Naive B cell (primary cell): ENCODE measurements around the gene USP35. TPM values are rescaled to one million over a fixed set of nuclear protein-coding genes. Genes with fewer than 3 reads are reported as not detected.
A peak's percentile ranks its signal among the peaks of the same experiment; 100 is the strongest.

Experiments
- ATAC-seq, 2 donors: fragments of 150-1000 bp; cut with Tn5 transposase; 2 replicates each; pipeline ENCODE4 v1.10.0; 2021; ENCODE audit warnings: low read depth in 2 of 2, mild to moderate bottlenecking in 2 of 2, moderate library complexity in 2 of 2
- DNase-seq: peaks from one replicate; pipeline ENCODE4 v3.0.0; 2022
- H3K27ac Mint-ChIP-seq, 6 donors: one replicate each; pipeline ENCODE4 v1.8.0; 2020 to 2022; ENCODE audit warnings: mild to moderate bottlenecking in 6 of 6, mixed read lengths in 6 of 6, moderate library complexity in 5 of 6, inconsistent platforms in 2 of 6
- H3K27me3 Mint-ChIP-seq, 3 donors: one replicate each; pipeline ENCODE4 v1.8.0; 2021 to 2022; ENCODE audit warnings: mixed read lengths in 3 of 3, mild to moderate bottlenecking in 1 of 3
- H3K36me3 Mint-ChIP-seq, 2 donors: one replicate each; pipeline ENCODE4 v1.8.0; 2020 to 2022; ENCODE audit warnings: mixed read lengths in 2 of 2, inconsistent platforms in 1 of 2, mild to moderate bottlenecking in 1 of 2
- H3K4me1 Mint-ChIP-seq, 3 donors: one replicate each; pipeline ENCODE4 v1.8.0; 2020 to 2022; ENCODE audit warnings: mixed read lengths in 3 of 3, inconsistent platforms in 1 of 3, mild to moderate bottlenecking in 1 of 3, moderate library complexity in 1 of 3
- H3K4me3 Mint-ChIP-seq, 8 donors: one replicate each; pipeline ENCODE4 v1.8.0; 2020 to 2022; ENCODE audit warnings: mild to moderate bottlenecking in 8 of 8, mixed read lengths in 8 of 8, moderate library complexity in 8 of 8, inconsistent platforms in 2 of 8
- H3K9me3 Mint-ChIP-seq, 7 donors: one replicate each; pipeline ENCODE4 v1.8.0; 2020 to 2022; ENCODE audit warnings: mixed read lengths in 7 of 7, mild to moderate bottlenecking in 5 of 7, inconsistent platforms in 2 of 7, moderate library complexity in 1 of 7
- polyA plus RNA-seq, 6 donors: library from polyadenylated mRNA; unstranded; fragments of 300-500 nt; fragmentation: Illumina TruSeq; gene quantifications; one replicate each; pipeline ENCODE4 v1.2.3, GENCODE V29; 2021; ENCODE audit warnings: low read depth in 6 of 6

The USP35 gene
- polyA plus RNA-seq, 6 donors from 2014 or later = 0.11 to 0.76 (median 0.52) TPM; not detected in 1

DNA sequence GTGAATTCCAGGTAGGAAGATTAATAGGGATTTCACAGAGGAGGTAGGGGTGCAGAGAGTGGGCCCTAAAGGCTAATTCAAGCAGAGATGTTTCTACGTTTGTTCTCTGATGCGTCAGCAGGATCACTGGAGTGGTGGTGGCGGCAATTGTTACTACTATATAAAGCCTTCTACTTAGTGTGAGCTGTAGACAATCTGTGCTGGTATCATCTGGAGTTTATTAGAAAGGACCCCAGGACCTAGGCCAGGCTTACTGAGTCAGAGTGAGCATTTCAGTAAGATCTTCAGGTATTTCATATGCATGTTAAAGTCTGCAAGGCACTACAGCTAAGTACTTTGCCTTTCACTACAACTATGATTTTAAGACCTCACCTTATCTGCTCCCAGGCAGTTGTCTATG is 59.5 kb downstream of the USP35 start:
- H3K9me3 Mint-ChIP-seq = peaks cover 0 to 11% (median 5%) of the 10 kb centered on the region in 7 donors

DNA sequence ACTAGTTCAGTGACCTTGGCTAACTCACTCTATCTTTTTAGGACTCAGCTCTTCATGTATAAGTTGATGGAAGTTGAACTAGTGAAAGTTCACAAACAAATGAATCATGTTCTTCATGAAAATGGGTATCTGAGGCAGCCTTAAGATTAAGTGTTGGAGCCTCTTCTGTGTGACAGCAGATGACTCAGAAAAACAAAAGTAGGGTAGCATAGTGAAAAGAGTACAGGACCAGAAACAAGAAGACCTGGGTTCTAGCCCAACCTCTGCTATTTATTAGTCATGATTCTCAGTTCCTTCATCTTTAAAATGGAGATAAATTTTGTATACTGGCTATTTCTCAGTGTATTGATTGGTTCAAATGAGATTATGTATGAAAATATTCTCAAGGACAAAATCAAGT is 60.2 kb downstream of the USP35 start:
- no peak for DNase-seq
- Mint-ChIP-seq H3K27ac (no peak overlapping the region), H3K4me1 (peaks cover 7 to 14% (median 10%) of the 10 kb centered on the region in 3 donors), H3K9me3 (peaks cover 0 to 8% (median 3%) of the 10 kb centered on the region in 7 donors), H3K27me3 (no peaks in the 10 kb centered on the region), H3K4me3 (no peak overlapping the region), H3K36me3 (peaks cover 21 to 22% of the 10 kb centered on the region in 2 donors)
- ATAC-seq = no peak

More for the DNA sequence above, 59.5 kb downstream of the USP35 start:
- H3K27me3 Mint-ChIP-seq = no peaks in the 10 kb centered on the region
- peaks cover 8 to 14% (median 10%) of the 10 kb centered on the region in 3 donors for H3K4me1 Mint-ChIP-seq
- peak overlapping the region in 1 of 6 donors; percentile 64 for H3K27ac Mint-ChIP-seq
- no peak for DNase-seq
- ATAC-seq = no peak
- no peak overlapping the region for H3K4me3 Mint-ChIP-seq
- H3K36me3 Mint-ChIP-seq = peaks cover 21 to 22% of the 10 kb centered on the region in 2 donors

DNA sequence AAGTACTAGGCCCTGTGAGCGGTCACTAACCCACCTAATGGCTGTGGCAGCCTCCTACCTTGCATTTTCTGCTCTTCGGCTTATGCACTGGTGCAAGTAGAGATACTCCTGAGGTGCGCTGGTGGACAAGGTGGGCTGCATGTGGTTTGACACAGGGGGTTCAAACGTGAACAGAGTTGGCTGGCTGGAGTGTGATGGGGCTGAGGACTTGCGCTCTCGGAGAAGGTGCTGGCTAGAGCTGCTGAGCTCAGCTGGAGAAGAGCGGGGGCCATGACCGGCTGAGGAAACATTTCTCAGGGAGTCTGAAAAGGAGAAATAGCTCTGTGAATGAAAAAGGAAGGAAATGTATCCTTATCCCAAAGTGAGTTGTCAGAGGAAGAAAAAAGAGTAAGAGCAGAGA is 61.4 kb downstream of the USP35 start:
- H3K4me1 Mint-ChIP-seq = peaks cover 0 to 5% (median 0%) of the 10 kb centered on the region in 3 donors

DNA sequence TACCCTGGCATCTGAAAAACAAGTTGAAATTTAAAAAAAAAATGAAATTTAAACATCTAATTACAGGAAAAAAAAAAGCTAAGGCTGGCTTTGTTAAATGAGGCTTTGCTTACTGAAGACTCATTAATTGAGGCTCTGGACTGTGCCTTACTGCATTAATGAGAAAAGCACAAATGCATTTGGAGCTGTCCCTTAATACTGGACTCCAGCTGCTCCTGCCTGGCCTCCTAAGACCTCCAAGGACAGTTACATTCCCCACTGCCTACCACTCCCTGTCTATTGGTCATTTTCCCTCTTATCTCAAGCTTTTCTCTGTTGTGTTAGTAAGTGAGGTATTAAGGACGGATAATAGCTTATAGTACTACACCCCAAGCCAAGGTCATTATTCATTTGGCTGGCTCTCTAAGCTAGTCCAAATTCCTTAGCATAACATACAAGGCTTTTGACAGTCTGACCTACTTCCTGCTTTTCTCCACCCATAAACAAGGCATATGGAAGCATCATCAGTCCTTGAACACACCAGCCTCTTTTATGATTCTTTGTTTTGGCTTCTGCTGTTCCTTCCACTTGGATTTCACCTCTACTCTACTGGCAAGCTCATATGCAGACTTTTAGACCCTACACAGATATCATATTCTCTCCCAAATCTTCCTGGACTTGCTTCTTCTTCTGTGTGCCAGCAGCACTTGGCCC is 62.5 kb downstream of the USP35 start:
- H3K4me3 Mint-ChIP-seq = no peak overlapping the region
- ATAC-seq (no peak), DNase-seq (no peak)
- no peak overlapping the region for H3K27ac Mint-ChIP-seq
- no peaks in the 10 kb centered on the region for H3K27me3 Mint-ChIP-seq
- peaks cover 0 to 7% (median 0%) of the 10 kb centered on the region in 3 donors for H3K4me1 Mint-ChIP-seq
- peaks cover 18 to 24% of the 10 kb centered on the region in 2 donors for H3K36me3 Mint-ChIP-seq
- peaks cover 0 to 4% (median 0%) of the 10 kb centered on the region in 7 donors for H3K9me3 Mint-ChIP-seq

More for the DNA sequence above, 61.4 kb downstream of the USP35 start:
- DNase-seq (no peak), ATAC-seq (no peak)
- H3K9me3 Mint-ChIP-seq = peaks cover 0 to 5% (median 0%) of the 10 kb centered on the region in 7 donors
- peaks cover 21 to 22% of the 10 kb centered on the region in 2 donors for H3K36me3 Mint-ChIP-seq
- no peak overlapping the region for H3K4me3 Mint-ChIP-seq
- no peaks in the 10 kb centered on the region for H3K27me3 Mint-ChIP-seq
- peak overlapping the region in 1 of 6 donors; percentile 64 for H3K27ac Mint-ChIP-seq

DNA sequence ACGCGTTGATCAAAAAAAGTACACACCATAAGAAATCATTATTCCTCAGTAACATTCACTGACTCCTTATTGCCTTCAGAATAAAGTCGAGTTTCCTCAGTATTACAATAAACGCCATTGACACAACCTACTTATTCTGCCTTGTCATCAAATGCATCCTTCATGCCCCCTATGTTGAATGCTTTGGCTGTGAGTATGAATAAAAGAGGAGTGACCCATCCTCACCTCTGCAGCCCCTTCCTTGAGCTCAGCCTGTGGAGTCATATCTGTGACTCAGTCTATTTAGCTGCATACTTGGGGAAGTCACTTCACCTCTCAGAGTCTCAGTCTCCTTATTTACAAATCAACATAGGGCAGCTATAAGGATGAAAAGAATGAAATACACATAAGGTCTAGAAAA is 65.1 kb downstream of the USP35 start:
- peaks cover 0 to 11% (median 0%) of the 10 kb centered on the region in 3 donors for H3K4me1 Mint-ChIP-seq
- H3K4me3 Mint-ChIP-seq = no peak overlapping the region
- no peak for ATAC-seq
- H3K27me3 Mint-ChIP-seq = no peaks in the 10 kb centered on the region
- H3K9me3 Mint-ChIP-seq = no peaks in the 10 kb centered on the region
- H3K36me3 Mint-ChIP-seq = peaks cover 0 to 10% of the 10 kb centered on the region in 2 donors
- DNase-seq = no peak
- no peak overlapping the region for H3K27ac Mint-ChIP-seq

DNA sequence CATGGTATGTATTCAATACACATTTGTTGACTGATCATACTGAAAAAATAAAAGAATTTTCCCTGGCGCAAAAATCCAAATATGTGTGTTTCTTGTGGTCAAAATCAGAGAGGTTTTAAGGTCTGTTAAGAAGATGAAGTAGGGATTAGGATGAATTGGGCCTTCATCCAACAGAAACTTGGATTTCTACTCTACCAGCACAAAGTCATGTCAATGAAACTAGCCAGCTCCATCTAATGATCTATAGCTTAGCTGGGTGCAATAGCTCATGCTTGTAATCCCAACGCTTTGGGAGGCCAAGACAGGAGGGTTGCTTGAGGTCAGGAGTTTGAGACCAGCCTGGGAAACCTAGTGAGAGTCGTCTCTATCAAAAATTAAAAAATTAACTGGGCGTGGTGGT is 65.5 kb downstream of the USP35 start:
- no peak for ATAC-seq
- H3K36me3 Mint-ChIP-seq = peaks cover 0 to 10% of the 10 kb centered on the region in 2 donors
- no peaks in the 10 kb centered on the region for H3K27me3 Mint-ChIP-seq
- DNase-seq = no peak
- no peak overlapping the region for H3K27ac Mint-ChIP-seq
- H3K4me3 Mint-ChIP-seq = no peak overlapping the region
- H3K4me1 Mint-ChIP-seq = peaks cover 0 to 11% (median 0%) of the 10 kb centered on the region in 3 donors
- H3K9me3 Mint-ChIP-seq = no peaks in the 10 kb centered on the region

DNA sequence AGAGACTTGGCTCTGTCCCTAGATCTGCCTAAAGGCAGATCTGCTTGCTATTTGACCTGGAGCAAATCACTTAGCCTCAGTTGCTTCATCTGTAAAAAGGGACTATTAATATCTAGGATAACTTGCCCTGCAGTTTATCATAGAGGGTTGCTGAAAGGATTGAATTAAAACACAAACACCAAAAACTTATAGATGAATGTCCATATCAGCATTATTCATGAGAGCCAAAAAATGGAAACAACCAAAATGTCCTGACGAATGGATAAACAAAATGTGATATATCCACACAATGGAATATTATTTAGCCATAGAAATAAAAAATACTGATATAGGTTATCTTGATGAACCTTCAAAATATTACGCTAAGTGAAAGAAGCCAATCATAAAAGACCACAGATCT is 67.2 kb downstream of the USP35 start:
- Mint-ChIP-seq H3K27me3 (no peaks in the 10 kb centered on the region), H3K9me3 (no peaks in the 10 kb centered on the region), H3K4me3 (no peak overlapping the region), H3K27ac (peak overlapping the region in 2 of 6 donors; percentile 15 to 67), H3K36me3 (peaks cover 0 to 5% of the 10 kb centered on the region in 2 donors), H3K4me1 (peaks cover 0 to 11% (median 0%) of the 10 kb centered on the region in 3 donors)
- ATAC-seq (no peak), DNase-seq (no peak)

DNA sequence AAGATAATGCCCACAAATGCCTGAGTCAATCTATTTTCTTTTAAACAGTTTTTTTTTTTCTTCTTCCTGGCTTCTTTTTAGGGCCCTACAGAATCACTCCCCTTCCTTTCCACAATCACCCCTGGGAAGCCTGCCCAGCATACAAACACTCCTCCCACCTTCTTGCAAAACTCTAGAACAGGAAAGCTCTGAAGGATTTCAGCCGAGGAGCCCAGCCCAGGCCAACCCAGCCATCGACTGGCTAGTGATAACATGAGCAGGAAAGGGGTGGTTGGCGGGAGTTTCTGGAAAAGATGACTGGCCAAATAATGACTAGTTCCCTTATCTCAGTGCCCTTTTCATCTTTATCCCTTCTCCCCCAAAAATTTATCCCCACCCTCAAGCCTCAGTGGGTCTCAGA is 68.2 kb downstream of the USP35 start:
- Mint-ChIP-seq H3K27me3 (no peaks in the 10 kb centered on the region), H3K27ac (no peak overlapping the region), H3K9me3 (no peaks in the 10 kb centered on the region), H3K4me1 (peaks cover 0 to 11% (median 3%) of the 10 kb centered on the region in 3 donors), H3K4me3 (peak overlapping the region in 1 of 8 donors; percentile 7), H3K36me3 (peaks cover 0 to 5% of the 10 kb centered on the region in 2 donors)
- DNase-seq (no peak), ATAC-seq (no peak)

DNA sequence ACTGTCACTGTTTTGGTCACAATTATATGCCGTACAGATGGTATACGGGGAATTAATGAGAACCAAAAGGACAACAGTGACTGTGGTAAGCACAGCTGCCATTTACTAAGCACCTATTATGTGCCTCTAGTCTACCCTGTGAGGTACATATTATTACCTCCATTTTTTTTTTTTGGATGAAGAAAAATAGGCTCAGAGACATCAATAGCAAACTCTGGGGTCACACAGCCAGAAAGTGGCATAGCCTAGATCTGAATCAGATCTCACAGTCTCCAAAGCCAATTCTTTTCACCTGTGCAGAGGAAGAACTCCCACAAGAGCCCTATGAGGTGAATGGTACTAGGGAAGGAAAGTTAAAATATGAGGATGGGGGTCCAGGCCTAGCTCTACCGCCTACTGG is 68.9 kb downstream of the USP35 start:
- peaks cover 0 to 5% of the 10 kb centered on the region in 2 donors for H3K36me3 Mint-ChIP-seq
- peaks cover 0 to 9% (median 3%) of the 10 kb centered on the region in 3 donors for H3K4me1 Mint-ChIP-seq
- H3K27ac Mint-ChIP-seq = no peak overlapping the region
- H3K27me3 Mint-ChIP-seq = no peaks in the 10 kb centered on the region
- H3K9me3 Mint-ChIP-seq = no peaks in the 10 kb centered on the region
- no peak overlapping the region for H3K4me3 Mint-ChIP-seq
- DNase-seq (no peak), ATAC-seq (no peak)

DNA sequence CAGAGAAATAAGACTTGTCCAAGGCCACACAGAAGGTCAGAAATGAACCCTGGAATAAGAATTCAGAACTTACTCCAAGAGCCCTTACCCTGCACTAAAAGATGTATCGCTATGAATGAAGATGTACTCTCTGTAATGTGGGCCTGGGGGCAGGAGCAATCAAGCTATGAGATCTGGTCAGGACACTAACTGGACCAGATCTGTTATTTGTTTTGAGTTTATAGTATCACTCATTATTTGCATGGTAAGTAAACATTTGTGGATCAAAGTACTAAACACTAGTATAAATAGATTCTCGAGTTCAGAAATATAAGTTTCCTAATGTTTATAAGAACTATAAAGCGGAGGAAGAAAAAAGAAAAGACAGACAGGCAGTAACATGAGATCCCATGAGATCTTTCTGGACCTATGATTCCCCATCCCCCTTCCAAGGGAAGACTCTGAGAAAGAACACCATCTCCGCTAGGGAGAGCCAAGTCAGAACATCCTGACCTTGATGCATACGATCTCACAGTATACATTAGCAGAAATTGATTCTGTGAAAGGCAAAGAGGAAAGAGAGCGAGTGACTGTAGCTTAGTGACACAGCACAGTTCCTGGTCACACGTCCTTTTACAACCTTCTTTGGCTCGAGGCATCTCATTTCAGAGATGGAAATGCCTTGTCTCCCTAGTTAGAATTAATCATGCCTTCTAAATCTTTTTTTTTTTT is 71.2 kb downstream of the USP35 start:
- peak overlapping the region in 1 of 6 donors; percentile 56 for H3K27ac Mint-ChIP-seq
- no peak for ATAC-seq

DNA sequence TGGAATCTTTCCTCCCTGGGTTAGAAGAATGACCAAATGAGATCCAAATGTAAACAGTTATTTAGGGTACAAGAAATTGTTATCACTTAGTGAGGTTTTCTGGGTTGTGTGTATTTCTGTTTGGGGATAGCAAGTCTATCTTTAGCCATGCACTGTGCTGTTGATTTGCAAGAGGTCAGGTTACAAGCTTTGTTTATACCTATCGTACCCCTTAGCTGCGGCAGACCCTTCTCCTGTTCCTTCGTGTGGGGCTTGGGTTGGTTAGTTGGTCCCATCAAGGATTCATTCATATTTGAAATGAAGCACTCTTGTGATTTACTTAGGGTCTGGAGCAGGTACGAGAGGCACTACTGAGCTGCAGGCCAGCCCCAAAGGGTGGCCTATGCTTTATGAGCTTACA is 72.6 kb downstream of the USP35 start:
- ATAC-seq = no peak
- H3K27ac Mint-ChIP-seq = no peak overlapping the region
- peaks cover 0 to 3% (median 2%) of the 10 kb centered on the region in 3 donors for H3K4me1 Mint-ChIP-seq
- no peaks in the 10 kb centered on the region for H3K36me3 Mint-ChIP-seq
- no peaks in the 10 kb centered on the region for H3K27me3 Mint-ChIP-seq
- no peak overlapping the region for H3K4me3 Mint-ChIP-seq
- H3K9me3 Mint-ChIP-seq = no peaks in the 10 kb centered on the region
- DNase-seq = no peak

More for the DNA sequence above, 71.2 kb downstream of the USP35 start:
- peaks cover 0 to 5% of the 10 kb centered on the region in 2 donors for H3K36me3 Mint-ChIP-seq
- no peak for DNase-seq
- no peak overlapping the region for H3K4me3 Mint-ChIP-seq
- H3K9me3 Mint-ChIP-seq = no peaks in the 10 kb centered on the region
- H3K27me3 Mint-ChIP-seq = no peaks in the 10 kb centered on the region
- H3K4me1 Mint-ChIP-seq = peaks cover 0 to 6% (median 3%) of the 10 kb centered on the region in 3 donors

DNA sequence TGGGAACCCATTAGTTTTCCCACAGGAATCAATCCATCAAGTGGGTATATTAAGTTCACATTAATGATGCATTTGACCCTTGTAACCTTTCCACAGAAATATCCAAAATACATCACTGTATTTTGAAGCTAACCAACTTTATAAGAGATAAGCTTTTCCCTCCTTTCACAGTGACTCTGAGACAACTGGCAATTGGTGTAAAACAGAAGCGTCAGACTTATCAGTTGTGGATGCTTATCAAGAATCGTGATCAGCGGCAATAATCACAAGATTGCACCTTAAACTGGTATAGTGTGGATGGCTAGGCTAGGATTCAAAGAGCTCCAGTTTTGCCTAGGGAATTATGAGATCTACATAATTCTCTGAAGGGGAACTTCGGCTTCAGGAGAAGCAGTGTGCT is 73.1 kb downstream of the USP35 start:
- no peaks in the 10 kb centered on the region for H3K27me3 Mint-ChIP-seq
- no peak overlapping the region for H3K4me3 Mint-ChIP-seq
- no peaks in the 10 kb centered on the region for H3K9me3 Mint-ChIP-seq
- no peak for ATAC-seq
- DNase-seq = no peak
- H3K27ac Mint-ChIP-seq = no peak overlapping the region
- H3K4me1 Mint-ChIP-seq = peaks cover 0 to 7% (median 0%) of the 10 kb centered on the region in 3 donors
- no peaks in the 10 kb centered on the region for H3K36me3 Mint-ChIP-seq

DNA sequence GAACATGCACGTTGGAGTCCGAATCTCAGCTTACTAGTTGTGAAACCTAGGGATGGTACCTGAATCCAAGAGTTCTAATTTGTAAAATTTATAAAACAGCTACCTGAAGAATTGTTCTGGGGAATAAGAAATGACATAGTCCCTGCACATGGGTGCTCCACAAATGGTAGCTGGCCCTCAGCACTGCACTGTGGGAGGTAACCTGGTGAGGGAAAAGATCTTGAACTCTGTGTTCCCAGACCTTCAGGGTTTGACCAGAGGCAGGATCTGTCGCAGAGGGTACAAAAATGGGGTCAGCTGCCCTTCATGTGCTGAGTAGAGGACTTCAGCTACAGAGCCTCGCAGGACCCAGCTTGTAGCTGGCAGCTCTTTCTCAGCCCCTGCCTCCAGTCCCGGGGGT is 73.5 kb downstream of the USP35 start:
- ATAC-seq (no peak), DNase-seq (no peak)
- Mint-ChIP-seq H3K27ac (no peak overlapping the region), H3K36me3 (no peaks in the 10 kb centered on the region), H3K4me1 (peaks cover 0 to 7% (median 0%) of the 10 kb centered on the region in 3 donors), H3K27me3 (no peaks in the 10 kb centered on the region), H3K4me3 (no peak overlapping the region), H3K9me3 (no peaks in the 10 kb centered on the region)

DNA sequence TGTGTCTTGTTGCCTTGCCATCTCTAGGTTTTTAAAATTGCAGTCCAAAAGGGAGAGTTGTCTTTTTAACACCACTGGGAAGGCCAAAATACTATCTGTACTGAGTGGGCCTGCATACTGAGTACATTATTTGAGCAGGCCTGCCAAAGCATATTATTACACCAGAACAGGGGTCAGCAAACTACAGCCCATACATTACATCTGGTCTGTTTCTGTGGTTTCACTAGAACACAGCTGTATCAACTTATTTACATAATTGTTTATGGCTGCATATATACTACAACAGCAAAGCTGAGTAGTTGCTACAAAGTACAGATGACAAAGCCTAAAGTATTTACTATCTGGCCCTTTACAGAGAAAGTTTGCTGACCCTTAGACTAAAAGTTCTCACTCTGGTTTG is 74.0 kb downstream of the USP35 start:
- Mint-ChIP-seq H3K36me3 (no peaks in the 10 kb centered on the region), H3K27ac (peak overlapping the region in 1 of 6 donors; percentile 74), H3K4me3 (no peak overlapping the region), H3K9me3 (no peaks in the 10 kb centered on the region), H3K27me3 (no peaks in the 10 kb centered on the region), H3K4me1 (peaks cover 0 to 7% (median 0%) of the 10 kb centered on the region in 3 donors)
- ATAC-seq (no peak), DNase-seq (no peak)
